ENCODE results near the gene FOSL2.

FOSL2 gene

GRCh38 chr2:28449488-28450395 is 57.1 kb downstream of the FOSL2 start:
- DNase-seq, result peak in 1 of 2 experiments; percentile 55
- no peak for TF ChIP-seq GATA1 (IDR thresholded peaks at IDR 0.05; ENCODE audit: low read depth, low read length)
- no peak for TF ChIP-seq POLR2A (IDR thresholded peaks at IDR 0.05; ENCODE audit: low read length)

GRCh38 chr2:28450901-28451565 is 58.4 kb downstream of the FOSL2 start:
- DNase-seq, result no peak
- TF ChIP-seq GATA1 (IDR thresholded peaks at IDR 0.05; ENCODE audit: low read depth, low read length) (no peak), POLR2A (IDR thresholded peaks at IDR 0.05; ENCODE audit: low read length) (no peak)

GRCh38 chr2:28451793-28452533 is 59.3 kb downstream of the FOSL2 start:
- no peak for DNase-seq
- TF ChIP-seq POLR2A (IDR thresholded peaks at IDR 0.05; ENCODE audit: low read length), result no peak
- no peak for TF ChIP-seq GATA1 (IDR thresholded peaks at IDR 0.05; ENCODE audit: low read depth, low read length)

GRCh38 chr2:28452534-28453081 is 60.0 kb downstream of the FOSL2 start:
- peak; percentile 46 to 75 for DNase-seq
- no peak for TF ChIP-seq GATA1 (IDR thresholded peaks at IDR 0.05; ENCODE audit: low read depth, low read length)
- no peak for TF ChIP-seq POLR2A (IDR thresholded peaks at IDR 0.05; ENCODE audit: low read length)

DNA sequence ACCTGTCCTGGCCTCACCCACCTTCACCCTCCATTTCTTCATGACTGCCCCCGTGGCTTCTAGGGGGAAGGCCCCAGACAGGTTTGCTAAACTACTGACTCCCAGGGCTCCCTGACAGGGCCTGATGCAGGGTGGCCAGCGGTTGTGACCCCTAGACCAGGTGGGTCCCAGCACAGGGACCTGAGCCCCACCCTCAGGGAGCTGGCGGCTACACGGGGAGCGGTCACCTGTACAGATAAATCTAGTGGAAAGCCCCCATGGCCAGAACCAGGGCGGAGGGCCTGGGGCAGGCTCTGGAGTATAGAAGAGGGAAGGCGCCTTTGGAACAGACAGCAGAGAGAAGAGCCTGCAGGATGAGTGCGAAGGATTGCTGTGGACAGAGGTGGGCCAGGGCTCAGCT is 60.7 kb downstream of the FOSL2 start:
- TF ChIP-seq GATA1 (IDR thresholded peaks at IDR 0.05; ENCODE audit: low read depth, low read length), result no peak
- no peak for TF ChIP-seq POLR2A (IDR thresholded peaks at IDR 0.05; ENCODE audit: low read length)
- no peak for DNase-seq

DNA sequence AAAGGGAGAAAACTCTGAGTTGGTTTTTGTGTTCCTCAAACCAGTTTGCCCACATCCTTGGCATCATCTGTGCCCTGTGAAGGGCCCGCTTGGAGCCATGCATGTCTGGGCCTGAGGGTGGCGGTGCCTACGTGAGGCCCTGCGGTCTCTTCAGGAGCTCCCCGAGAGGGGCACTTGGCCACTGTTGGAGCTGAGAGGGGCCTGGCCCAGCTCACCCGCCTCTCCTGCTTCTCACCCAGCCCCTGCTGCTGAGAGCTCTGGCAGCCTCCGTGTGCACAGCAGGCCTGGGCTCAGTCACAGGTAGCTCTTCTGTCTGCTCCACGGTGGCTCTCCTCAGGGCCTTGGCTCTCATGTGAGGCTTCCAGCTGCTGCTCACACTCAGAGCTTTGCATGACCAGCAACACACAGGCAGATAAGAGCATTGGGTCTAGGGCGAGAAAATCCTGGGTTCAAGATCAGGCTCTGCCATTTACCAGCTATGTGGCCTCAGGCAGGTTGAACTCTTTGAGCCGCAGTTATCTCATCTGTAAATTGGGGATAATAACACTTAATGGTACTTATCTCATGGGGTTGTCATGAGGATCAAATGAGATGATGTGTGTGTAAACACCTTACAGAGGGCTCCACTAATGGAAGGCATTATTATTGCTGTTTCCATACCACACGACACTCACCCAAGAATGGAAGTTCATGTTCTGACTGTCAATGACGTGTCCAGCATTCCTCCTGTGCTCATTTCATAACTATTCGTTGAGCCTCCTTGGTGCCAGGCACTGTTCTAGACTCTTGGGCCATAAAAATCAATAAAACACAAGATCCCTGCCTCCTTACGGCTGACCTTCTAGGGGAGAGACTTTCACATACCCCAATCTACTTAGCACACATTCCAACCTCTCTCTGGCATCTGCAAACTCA is 61.6 kb downstream of the FOSL2 start:
- TF ChIP-seq POLR2A (IDR thresholded peaks at IDR 0.05; ENCODE audit: low read length) (no peak), GATA1 (IDR thresholded peaks at IDR 0.05; ENCODE audit: low read depth, low read length) (no peak)
- no peak for DNase-seq

DNA sequence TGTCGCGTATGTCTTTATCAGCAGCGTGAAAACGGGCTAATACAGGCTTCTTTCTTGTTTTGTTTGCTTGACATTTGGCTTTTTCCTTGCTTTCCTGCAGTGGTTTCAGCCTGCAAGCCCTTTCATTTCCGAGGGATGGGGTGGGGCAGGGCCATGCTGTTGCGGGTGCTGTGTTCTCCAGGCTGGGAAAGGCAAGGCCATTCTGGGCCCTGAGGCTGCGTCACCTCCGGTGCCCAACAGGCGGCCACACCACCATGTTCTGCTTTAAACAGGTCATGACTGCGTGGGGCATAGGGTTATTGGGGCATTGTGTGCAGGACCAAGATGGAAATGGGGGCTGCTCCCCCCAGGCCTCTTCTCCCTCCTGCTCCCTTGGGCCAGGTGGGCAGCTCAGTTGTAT is 64.6 kb downstream of the FOSL2 start:
- TF ChIP-seq POLR2A (IDR thresholded peaks at IDR 0.05; ENCODE audit: low read length), result no peak

GRCh38 chr2:28461056-28461455 is 68.4 kb downstream of the FOSL2 start:
- TF ChIP-seq GATA1 (IDR thresholded peaks at IDR 0.05; ENCODE audit: low read depth, low read length), result no peak
- no peak for DNase-seq

More for the DNA sequence above, 64.6 kb downstream of the FOSL2 start:
- DNase-seq, result no peak

GRCh38 chr2:28462122-28462521 is 69.5 kb downstream of the FOSL2 start:
- no peak for DNase-seq
- TF ChIP-seq POLR2A (IDR thresholded peaks at IDR 0.05; ENCODE audit: low read length) (no peak), GATA1 (IDR thresholded peaks at IDR 0.05; ENCODE audit: low read depth, low read length) (no peak)

GRCh38 chr2:28463211-28463816 is 70.7 kb downstream of the FOSL2 start:
- no peak for DNase-seq

GRCh38 chr2:28463893-28464292 is 71.2 kb downstream of the FOSL2 start:
- DNase-seq, result no peak
- TF ChIP-seq POLR2A (IDR thresholded peaks at IDR 0.05; ENCODE audit: low read length), result no peak
- no peak for TF ChIP-seq GATA1 (IDR thresholded peaks at IDR 0.05; ENCODE audit: low read depth, low read length)

More at GRCh38 chr2:28463211-28463816, 70.7 kb downstream of the FOSL2 start:
- TF ChIP-seq GATA1 (IDR thresholded peaks at IDR 0.05; ENCODE audit: low read depth, low read length) (no peak), POLR2A (IDR thresholded peaks at IDR 0.05; ENCODE audit: low read length) (no peak)

- no peak for DNase-seq
- TF ChIP-seq GATA1 (IDR thresholded peaks at IDR 0.05; ENCODE audit: low read depth, low read length) (no peak), POLR2A (IDR thresholded peaks at IDR 0.05; ENCODE audit: low read length) (no peak)
Measured at GRCh38 chr2:28465148-28465885, 72.7 kb downstream of the FOSL2 start.

All from erythroblast (primary cell).